Mesodermal cell (in vitro differentiated cells): ENCODE results near the gene VEZT.
A peak's percentile ranks its signal among the peaks of the same experiment; 100 is the strongest.

Source experiments
- H3K27ac ChIP-seq: 2 replicates; pipeline ENCODE4 v1.7.0; 2013; ENCODE audit warnings: mild to moderate bottlenecking, low read depth, low read length, moderate library complexity; ENCODE audit not compliant: severe bottlenecking
- H3K36me3 ChIP-seq: 2 replicates; pipeline ENCODE4 v1.7.1; 2013; ENCODE audit warnings: mild to moderate bottlenecking, low read length, moderate library complexity; ENCODE audit not compliant: control insufficient read depth, insufficient read depth
- H3K4me1 ChIP-seq: one replicate; pipeline ENCODE4 v1.7.1; 2013; ENCODE audit warnings: mild to moderate bottlenecking, low read length; ENCODE audit not compliant: insufficient read depth, control insufficient read depth, poor library complexity, severe bottlenecking
- H3K4me3 ChIP-seq: 2 replicates; pipeline ENCODE4 v1.7.0; 2013; ENCODE audit warnings: low read length, control low read depth, mild to moderate bottlenecking; ENCODE audit not compliant: insufficient read depth, poor library complexity, severe bottlenecking; ENCODE audit errors: extremely low read depth
- H3K9me3 ChIP-seq: 2 replicates; pipeline ENCODE4 v1.7.1; 2013; ENCODE audit warnings: mild to moderate bottlenecking, low read length, moderate library complexity; ENCODE audit not compliant: control insufficient read depth
- WGBS, 2 experiments: methylation state at CpG; one replicate each; pipeline ENCODE4 v1.1.5; 2013; ENCODE audit warnings: missing lambda C conversion rate in 2 of 2; ENCODE audit not compliant: insufficient coverage in 2 of 2; 5-methylcytosine and 5-hydroxymethylcytosine counted together

VEZT gene

GRCh38 chr12:95336387-95337067, 118.9 kb downstream of the VEZT start:
- H3K4me1 ChIP-seq: peaks cover 32% of the 10 kb centered on the region
- H3K9me3 ChIP-seq: no peaks in the 10 kb centered on the region
- no peaks in the 10 kb centered on the region for H3K36me3 ChIP-seq
- 13 to 28% methylated on average over 7 to 8 of the region's 10 CpGs for WGBS, 2 experiments
- H3K4me3 ChIP-seq: no peak overlapping the region
- peak overlapping the region; percentile 67 for H3K27ac ChIP-seq

DNA sequence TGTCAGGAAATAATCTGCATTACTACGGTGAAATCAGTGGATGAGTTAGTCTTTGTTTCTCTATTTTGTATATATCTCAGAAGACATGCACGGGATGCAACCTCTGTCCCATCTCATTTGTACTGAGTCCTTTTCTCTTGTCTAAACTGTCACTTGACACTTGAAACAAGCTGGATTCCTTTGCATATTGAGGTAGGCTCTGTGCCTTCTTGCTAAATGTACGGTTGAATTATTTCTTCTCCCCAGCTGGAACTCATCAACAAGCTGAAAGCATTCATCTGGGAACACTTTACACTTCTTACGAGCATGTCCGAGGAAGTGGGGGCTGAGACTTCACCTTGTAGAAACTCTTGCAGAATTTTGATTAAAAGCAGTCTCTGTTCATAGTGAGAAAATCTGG, 119.5 kb downstream of the VEZT start:
- H3K27ac ChIP-seq: no peak overlapping the region
- H3K4me3 ChIP-seq: no peak overlapping the region
- H3K4me1 ChIP-seq: peaks cover 30% of the 10 kb centered on the region
- H3K36me3 ChIP-seq: no peaks in the 10 kb centered on the region
- H3K9me3 ChIP-seq: no peaks in the 10 kb centered on the region
- WGBS, 2 experiments: 83 to 88% methylated on average over 1 to 3 of the region's 5 CpGs

GRCh38 chr12:95339086-95339788, 121.6 kb downstream of the VEZT start:
- Histone ChIP-seq H3K4me1 (peaks cover 16% of the 10 kb centered on the region), H3K9me3 (no peaks in the 10 kb centered on the region), H3K36me3 (no peaks in the 10 kb centered on the region), H3K27ac (no peak overlapping the region), H3K4me3 (no peak overlapping the region)
- WGBS, 2 experiments: 89% methylated on average over 2 of the region's 2 CpGs; no CpG with 5 or more reads in 1 of the 2 experiments

GRCh38 chr12:95342008-95342407, 124.4 kb downstream of the VEZT start:
- H3K36me3 ChIP-seq: no peaks in the 10 kb centered on the region
- H3K4me1 ChIP-seq: peaks cover 5% of the 10 kb centered on the region
- H3K27ac ChIP-seq: no peak overlapping the region
- no peaks in the 10 kb centered on the region for H3K9me3 ChIP-seq
- H3K4me3 ChIP-seq: no peak overlapping the region
- WGBS, 2 experiments: 88 to 100% methylated on average over 1 of the region's 1 CpG

DNA sequence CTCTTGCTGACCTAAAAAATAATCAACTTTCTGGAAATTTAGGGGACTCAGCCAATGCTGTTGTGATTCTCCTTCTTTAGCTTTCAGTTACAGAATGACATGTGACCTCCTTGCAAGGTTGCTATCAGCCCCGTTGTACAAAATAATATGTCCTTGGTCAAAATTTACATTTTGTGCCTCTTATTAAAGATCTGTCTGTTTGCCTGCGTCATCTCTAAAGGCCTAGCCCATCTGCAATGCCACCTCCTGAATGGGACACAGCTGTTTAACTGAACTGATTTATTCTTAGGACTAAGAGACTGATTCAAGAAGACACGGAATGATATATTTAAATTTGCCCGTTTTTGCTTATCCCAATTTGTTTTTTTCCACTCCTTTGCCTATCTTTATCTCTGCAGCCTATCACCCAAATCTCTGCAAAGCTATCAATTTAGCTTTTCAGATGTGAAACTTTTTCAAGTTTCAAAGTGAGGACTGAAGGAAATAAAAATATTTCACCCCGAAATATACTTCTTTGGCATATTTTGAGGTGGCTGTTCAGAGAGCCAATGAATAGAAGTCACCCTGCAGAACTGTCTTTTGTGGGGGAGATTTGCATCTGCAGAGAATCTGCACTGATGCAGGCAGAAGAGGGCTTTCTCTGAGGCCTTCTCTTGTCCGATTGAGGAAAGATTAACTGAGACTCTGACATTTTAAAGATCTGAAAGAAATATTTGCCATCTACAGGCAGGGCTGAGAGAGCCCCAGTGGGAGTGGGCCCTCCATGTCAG, 126.0 kb downstream of the VEZT start:
- Histone ChIP-seq H3K4me1 (peaks cover 5% of the 10 kb centered on the region), H3K27ac (no peak overlapping the region), H3K4me3 (no peak overlapping the region), H3K9me3 (no peaks in the 10 kb centered on the region), H3K36me3 (no peaks in the 10 kb centered on the region)
- WGBS, 2 experiments: 85 to 92% methylated on average over 3 to 5 of the region's 6 CpGs

DNA sequence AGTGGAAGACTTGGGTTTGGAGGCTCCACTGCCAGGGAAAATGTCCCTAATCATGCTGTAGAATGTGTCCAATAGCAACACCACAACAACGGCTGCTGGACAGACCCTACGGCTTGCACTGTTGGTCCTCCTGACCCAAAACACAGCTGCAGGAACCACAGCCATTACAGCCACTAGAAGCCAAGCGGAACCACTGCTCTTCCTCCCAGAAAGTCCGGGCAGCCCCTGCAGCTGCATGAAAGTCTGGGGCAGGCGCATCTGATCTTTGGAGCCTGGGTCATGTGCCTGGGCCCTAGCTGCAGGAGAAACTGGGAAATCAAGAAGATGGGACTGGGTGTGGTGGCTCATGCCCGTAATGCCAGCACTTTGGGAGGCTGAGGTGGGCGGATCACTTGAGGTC, 131.7 kb downstream of the VEZT start:
- WGBS, 2 experiments: 80 to 90% methylated on average over 5 of the region's 7 CpGs
- no peak overlapping the region for H3K27ac ChIP-seq
- no peaks in the 10 kb centered on the region for H3K4me1 ChIP-seq
- no peaks in the 10 kb centered on the region for H3K9me3 ChIP-seq
- H3K4me3 ChIP-seq: no peak overlapping the region
- H3K36me3 ChIP-seq: no peaks in the 10 kb centered on the region

DNA sequence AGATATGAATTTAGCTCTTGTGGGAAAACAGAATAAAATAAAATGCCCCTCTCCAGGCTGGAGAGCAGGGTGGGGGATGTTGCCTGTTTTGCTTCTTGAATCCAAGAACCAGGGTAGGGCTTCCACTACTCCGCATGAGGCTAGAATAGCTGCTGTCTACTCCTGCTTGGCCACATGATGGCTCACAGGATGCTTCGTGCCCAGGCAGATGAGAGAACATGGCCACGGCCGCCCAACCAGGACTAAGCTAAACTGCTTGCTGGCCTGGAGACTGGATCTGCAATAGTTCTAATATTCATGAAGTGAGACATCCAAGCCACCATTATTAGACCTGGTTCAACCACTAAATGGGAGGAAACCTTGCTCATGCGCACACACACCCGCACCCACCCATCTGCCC, 134.1 kb downstream of the VEZT start:
- Histone ChIP-seq H3K9me3 (no peaks in the 10 kb centered on the region), H3K4me1 (no peaks in the 10 kb centered on the region), H3K36me3 (no peaks in the 10 kb centered on the region), H3K4me3 (no peak overlapping the region), H3K27ac (no peak overlapping the region)
- WGBS, 2 experiments: 68 to 82% methylated on average over 4 to 6 of the region's 6 CpGs
